ENCODE data around the gene ARMC9.

ARMC9 gene

GRCh38 chr2:231280846-231281245 is 82.4 kb downstream of the ARMC9 start (continued):
- no peak for TF ChIP-seq ZNF664 (tag by site-specific recombination; IDR thresholded peaks at IDR 0.05)
- TF ChIP-seq RBAK (tag by site-specific recombination; IDR thresholded peaks at IDR 0.05): no peak
- no peak for TF ChIP-seq ZNF768 (tag by site-specific recombination; IDR thresholded peaks at IDR 0.05)
- TF ChIP-seq ZXDB (tag by site-specific recombination; IDR thresholded peaks at IDR 0.05): no peak
- TF ChIP-seq, protein P1, sequence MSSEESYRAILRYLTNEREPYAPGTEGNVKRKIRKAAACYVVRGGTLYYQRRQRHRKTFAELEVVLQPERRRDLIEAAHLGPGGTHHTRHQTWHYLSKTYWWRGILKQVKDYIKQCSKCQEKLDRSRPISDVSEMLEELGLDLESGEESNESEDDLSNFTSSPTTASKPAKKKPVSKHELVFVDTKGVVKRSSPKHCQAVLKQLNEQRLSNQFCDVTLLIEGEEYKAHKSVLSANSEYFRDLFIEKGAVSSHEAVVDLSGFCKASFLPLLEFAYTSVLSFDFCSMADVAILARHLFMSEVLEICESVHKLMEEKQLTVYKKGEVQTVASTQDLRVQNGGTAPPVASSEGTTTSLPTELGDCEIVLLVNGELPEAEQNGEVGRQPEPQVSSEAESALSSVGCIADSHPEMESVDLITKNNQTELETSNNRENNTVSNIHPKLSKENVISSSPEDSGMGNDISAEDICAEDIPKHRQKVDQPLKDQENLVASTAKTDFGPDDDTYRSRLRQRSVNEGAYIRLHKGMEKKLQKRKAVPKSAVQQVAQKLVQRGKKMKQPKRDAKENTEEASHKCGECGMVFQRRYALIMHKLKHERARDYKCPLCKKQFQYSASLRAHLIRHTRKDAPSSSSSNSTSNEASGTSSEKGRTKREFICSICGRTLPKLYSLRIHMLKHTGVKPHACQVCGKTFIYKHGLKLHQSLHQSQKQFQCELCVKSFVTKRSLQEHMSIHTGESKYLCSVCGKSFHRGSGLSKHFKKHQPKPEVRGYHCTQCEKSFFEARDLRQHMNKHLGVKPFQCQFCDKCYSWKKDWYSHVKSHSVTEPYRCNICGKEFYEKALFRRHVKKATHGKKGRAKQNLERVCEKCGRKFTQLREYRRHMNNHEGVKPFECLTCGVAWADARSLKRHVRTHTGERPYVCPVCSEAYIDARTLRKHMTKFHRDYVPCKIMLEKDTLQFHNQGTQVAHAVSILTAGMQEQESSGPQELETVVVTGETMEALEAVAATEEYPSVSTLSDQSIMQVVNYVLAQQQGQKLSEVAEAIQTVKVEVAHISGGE (tag by site-specific recombination; conservative IDR thresholded peaks at IDR 0.05; ENCODE audit: low read depth): no peak
- TF ChIP-seq, protein P2, sequence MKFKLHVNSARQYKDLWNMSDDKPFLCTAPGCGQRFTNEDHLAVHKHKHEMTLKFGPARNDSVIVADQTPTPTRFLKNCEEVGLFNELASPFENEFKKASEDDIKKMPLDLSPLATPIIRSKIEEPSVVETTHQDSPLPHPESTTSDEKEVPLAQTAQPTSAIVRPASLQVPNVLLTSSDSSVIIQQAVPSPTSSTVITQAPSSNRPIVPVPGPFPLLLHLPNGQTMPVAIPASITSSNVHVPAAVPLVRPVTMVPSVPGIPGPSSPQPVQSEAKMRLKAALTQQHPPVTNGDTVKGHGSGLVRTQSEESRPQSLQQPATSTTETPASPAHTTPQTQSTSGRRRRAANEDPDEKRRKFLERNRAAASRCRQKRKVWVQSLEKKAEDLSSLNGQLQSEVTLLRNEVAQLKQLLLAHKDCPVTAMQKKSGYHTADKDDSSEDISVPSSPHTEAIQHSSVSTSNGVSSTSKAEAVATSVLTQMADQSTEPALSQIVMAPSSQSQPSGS (tag by site-specific recombination; IDR thresholded peaks at IDR 0.05; ENCODE audit: low read depth): no peak
- TF ChIP-seq PRDM1 (tag by site-specific recombination; IDR thresholded peaks at IDR 0.05): no peak
- TF ChIP-seq ZNF530 (tag by site-specific recombination; IDR thresholded peaks at IDR 0.05; ENCODE audit: low read depth): no peak
- no peak for TF ChIP-seq ZNF404 (tag by site-specific recombination; IDR thresholded peaks at IDR 0.05)

- ChIA-PET POLR2A (no interaction called here), CTCF (interaction anchor here (1.4 to 1.5 kb wide), 2 partner anchors 12 to 121 kb away, joined by 3 to 6 read pairs; no protein-coding TSS in a partner anchor)
- Histone ChIP-seq H3K4me1 (ENCODE audit: control insufficient read depth, insufficient read depth, low read length) (no peaks in the 10 kb centered on the region), H3K4me3 (ENCODE audit: low read depth, low read length) (no peak overlapping the region), H3K27ac (ENCODE audit: extremely low read depth, low read depth, low read length) (no peak overlapping the region), H3K9me3 (ENCODE audit: control insufficient read depth, insufficient read depth, low read depth, low read length) (no peaks in the 10 kb centered on the region), H3K36me3 (ENCODE audit: control insufficient read depth in 2 of 2, insufficient read depth in 1 of 2, low read length in 2 of 2) (peaks cover 0 to 29% of the 10 kb centered on the region in 2 experiments)
- TF ChIP-seq, protein P2 (tag by site-specific recombination; IDR thresholded peaks at IDR 0.05; ENCODE audit: low read depth): 0 out of 2 replicates have a peak, but pooled peaks have one; percentile 12
- TF ChIP-seq ZNF529 (tag by site-specific recombination; IDR thresholded peaks at IDR 0.05; ENCODE audit: insufficient replicate concordance) (no peak), ZNF843 (tag by site-specific recombination; IDR thresholded peaks at IDR 0.05) (no peak)
Measured at GRCh38 chr2:231284296-231284695, 85.9 kb downstream of the ARMC9 start.

DNA sequence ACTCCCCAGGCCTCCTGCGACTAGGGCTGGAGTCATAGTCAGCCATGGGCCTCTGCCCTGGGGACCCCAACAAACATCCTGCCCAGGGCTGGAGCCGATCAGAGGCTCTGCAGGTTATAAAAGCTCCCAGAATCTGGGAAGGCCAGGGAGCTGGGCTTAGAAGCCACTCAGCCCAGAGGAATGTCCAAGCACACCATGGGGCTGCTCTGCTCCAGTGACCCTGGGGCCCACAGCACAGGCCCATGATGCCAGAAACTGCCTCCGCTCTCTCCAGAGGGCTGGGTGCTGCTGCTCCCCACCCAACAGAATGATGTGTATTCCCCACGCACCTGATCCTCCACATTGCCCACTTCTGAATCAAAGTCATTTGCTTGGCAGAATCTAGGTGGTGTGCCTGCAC is 88.5 kb downstream of the ARMC9 start:
- no peaks in the 10 kb centered on the region for H3K4me1 ChIP-seq (ENCODE audit: control insufficient read depth, insufficient read depth, low read length)
- peaks cover 0 to 24% of the 10 kb centered on the region in 2 experiments; a peak in 2 of 3 replicates for H3K36me3 ChIP-seq (ENCODE audit: control insufficient read depth in 2 of 2, insufficient read depth in 1 of 2, low read length in 2 of 2)
- no peak overlapping the region for H3K4me3 ChIP-seq (ENCODE audit: low read depth, low read length)
- H3K27ac ChIP-seq (ENCODE audit: extremely low read depth, low read depth, low read length): no peak overlapping the region
- H3K9me3 ChIP-seq (ENCODE audit: control insufficient read depth, insufficient read depth, low read depth, low read length): no peaks in the 10 kb centered on the region
- ChIA-PET POLR2A (no interaction called here), CTCF (interaction anchor here (0.5 to 2.4 kb wide), 4 partner anchors 10 to 455 kb away, joined by 3 to 10 read pairs (median 3); no protein-coding TSS in a partner anchor)
- no peak for TF ChIP-seq ZSCAN18 (tag by site-specific recombination; IDR thresholded peaks at IDR 0.05)
- TF ChIP-seq, protein P3, sequence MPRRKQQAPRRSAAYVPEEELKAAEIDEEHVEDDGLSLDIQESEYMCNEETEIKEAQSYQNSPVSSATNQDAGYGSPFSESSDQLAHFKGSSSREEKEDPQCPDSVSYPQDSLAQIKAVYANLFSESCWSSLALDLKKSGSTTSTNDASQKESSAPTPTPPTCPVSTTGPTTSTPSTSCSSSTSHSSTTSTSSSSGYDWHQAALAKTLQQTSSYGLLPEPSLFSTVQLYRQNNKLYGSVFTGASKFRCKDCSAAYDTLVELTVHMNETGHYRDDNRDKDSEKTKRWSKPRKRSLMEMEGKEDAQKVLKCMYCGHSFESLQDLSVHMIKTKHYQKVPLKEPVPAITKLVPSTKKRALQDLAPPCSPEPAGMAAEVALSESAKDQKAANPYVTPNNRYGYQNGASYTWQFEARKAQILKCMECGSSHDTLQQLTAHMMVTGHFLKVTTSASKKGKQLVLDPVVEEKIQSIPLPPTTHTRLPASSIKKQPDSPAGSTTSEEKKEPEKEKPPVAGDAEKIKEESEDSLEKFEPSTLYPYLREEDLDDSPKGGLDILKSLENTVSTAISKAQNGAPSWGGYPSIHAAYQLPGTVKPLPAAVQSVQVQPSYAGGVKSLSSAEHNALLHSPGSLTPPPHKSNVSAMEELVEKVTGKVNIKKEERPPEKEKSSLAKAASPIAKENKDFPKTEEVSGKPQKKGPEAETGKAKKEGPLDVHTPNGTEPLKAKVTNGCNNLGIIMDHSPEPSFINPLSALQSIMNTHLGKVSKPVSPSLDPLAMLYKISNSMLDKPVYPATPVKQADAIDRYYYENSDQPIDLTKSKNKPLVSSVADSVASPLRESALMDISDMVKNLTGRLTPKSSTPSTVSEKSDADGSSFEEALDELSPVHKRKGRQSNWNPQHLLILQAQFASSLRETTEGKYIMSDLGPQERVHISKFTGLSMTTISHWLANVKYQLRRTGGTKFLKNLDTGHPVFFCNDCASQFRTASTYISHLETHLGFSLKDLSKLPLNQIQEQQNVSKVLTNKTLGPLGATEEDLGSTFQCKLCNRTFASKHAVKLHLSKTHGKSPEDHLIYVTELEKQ (tag by site-specific recombination; IDR thresholded peaks at IDR 0.05; ENCODE audit: borderline replicate concordance): no peak
- no peak for TF ChIP-seq ZNF433 (tag by site-specific recombination; IDR thresholded peaks at IDR 0.05; ENCODE audit: low read depth)
- TF ChIP-seq, protein P4, sequence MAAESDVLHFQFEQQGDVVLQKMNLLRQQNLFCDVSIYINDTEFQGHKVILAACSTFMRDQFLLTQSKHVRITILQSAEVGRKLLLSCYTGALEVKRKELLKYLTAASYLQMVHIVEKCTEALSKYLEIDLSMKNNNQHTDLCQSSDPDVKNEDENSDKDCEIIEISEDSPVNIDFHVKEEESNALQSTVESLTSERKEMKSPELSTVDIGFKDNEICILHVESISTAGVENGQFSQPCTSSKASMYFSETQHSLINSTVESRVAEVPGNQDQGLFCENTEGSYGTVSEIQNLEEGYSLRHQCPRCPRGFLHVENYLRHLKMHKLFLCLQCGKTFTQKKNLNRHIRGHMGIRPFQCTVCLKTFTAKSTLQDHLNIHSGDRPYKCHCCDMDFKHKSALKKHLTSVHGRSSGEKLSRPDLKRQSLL (tag by site-specific recombination; IDR thresholded peaks at IDR 0.05): no peak
- TF ChIP-seq, protein P5, sequence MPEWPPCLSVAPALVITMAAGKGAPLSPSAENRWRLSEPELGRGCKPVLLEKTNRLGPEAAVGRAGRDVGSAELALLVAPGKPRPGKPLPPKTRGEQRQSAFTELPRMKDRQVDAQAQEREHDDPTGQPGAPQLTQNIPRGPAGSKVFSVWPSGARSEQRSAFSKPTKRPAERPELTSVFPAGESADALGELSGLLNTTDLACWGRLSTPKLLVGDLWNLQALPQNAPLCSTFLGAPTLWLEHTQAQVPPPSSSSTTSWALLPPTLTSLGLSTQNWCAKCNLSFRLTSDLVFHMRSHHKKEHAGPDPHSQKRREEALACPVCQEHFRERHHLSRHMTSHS (tag by site-specific recombination; IDR thresholded peaks at IDR 0.05): no peak
- no peak for TF ChIP-seq ZBTB26 (tag by site-specific recombination; optimal IDR thresholded peaks at IDR 0.05)
- no peak for TF ChIP-seq PRDM1 (tag by site-specific recombination; IDR thresholded peaks at IDR 0.05)
